ENCODE data around the gene CHMP6. TPM values are rescaled to one million over a fixed set of nuclear protein-coding genes. Genes with fewer than 3 reads are reported as not detected.

CHMP6 gene
- total and polyA plus RNA-seq, 10 donors = 23.0 to 41.1 (median 30.8) TPM

DNA sequence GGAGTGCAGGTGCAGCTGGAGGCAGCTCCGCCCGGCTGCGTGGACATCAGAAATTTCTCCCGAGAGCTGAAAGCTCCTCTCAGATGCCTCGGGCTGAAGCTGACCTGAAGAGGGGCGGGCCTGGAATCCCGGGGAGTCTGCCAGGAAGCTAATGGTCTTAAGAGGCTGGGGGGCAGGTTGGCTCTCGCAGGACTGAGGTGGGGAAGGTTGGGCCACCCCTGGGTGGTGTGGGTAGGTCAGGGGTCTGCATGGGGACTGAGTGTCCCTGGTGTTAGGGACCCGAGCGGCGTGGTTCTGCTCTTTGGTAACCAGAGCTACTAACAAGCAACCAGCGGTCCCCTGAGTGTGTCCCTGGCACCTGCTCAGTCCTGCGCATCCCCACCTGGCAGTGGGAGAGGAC lies 3.5 kb downstream of the CHMP6 start:
- H3K27ac ChIP-seq = no peak overlapping the region
- no peak for TF ChIP-seq CTCF (IDR thresholded peaks at IDR 0.05 in 8 of 11, conservative IDR thresholded peaks at IDR 0.05 in 3 of 11)
- H3K27me3 ChIP-seq (replicated peaks in 1 of 7) = no peaks in the 10 kb centered on the region
- H3K36me3 ChIP-seq = peaks cover 5 to 67% (median 56%) of the 10 kb centered on the region in 6 donors
- peaks cover 15 to 52% (median 31%) of the 10 kb centered on the region in 6 donors for H3K4me1 ChIP-seq
- intact Hi-C loops (cut with DNase I; ENCODE audit: low total_unique reads) = loop anchor here (10.0 kb wide), 1 partner anchor 100 kb away; no protein-coding TSS in a partner anchor
- DNase-seq = peak; percentile 65
- H3K9me3 ChIP-seq = no peaks in the 10 kb centered on the region
- H3K4me3 ChIP-seq = no peak overlapping the region
- WGBS, 5 donors = 90 to 97% (median 95%) methylated on average over 5 to 13 of the region's 13 CpGs

GRCh38 chr17:80996422-80997305 lies 5.0 kb downstream of the CHMP6 start:
- H3K9me3 ChIP-seq = no peaks in the 10 kb centered on the region
- H3K4me3 ChIP-seq = no peak overlapping the region
- DNase-seq = peak; percentile 63
- H3K36me3 ChIP-seq = peaks cover 5 to 73% (median 57%) of the 10 kb centered on the region in 6 donors
- peaks cover 12 to 47% (median 24%) of the 10 kb centered on the region in 6 donors for H3K4me1 ChIP-seq
- TF ChIP-seq POLR2A (IDR thresholded peaks at IDR 0.05) = no peak
- no peak for TF ChIP-seq CTCF (IDR thresholded peaks at IDR 0.05 in 8 of 11, conservative IDR thresholded peaks at IDR 0.05 in 3 of 11)
- TF ChIP-seq POLR2AphosphoS5 (IDR thresholded peaks at IDR 0.05) = no peak
- H3K27me3 ChIP-seq (replicated peaks in 1 of 7) = peaks cover 0 to 7% (median 0%) of the 10 kb centered on the region in 7 donors
- no peak overlapping the region for H3K27ac ChIP-seq
- 92 to 95% (median 93%) methylated on average over 21 to 25 of the region's 25 CpGs for WGBS, 5 donors
- intact Hi-C loops (cut with DNase I; ENCODE audit: low total_unique reads) = loop anchor here (10.0 kb wide), 1 partner anchor 98 kb away; no protein-coding TSS in a partner anchor

GRCh38 chr17:80997424-80998117 lies 5.9 kb downstream of the CHMP6 start:
- Histone ChIP-seq H3K36me3 (peaks cover 5 to 73% (median 57%) of the 10 kb centered on the region in 6 donors), H3K27me3 (replicated peaks in 1 of 7) (peaks cover 0 to 16% (median 0%) of the 10 kb centered on the region in 7 donors), H3K27ac (no peak overlapping the region), H3K9me3 (no peaks in the 10 kb centered on the region), H3K4me1 (peaks cover 12 to 52% (median 30%) of the 10 kb centered on the region in 6 donors), H3K4me3 (no peak overlapping the region)
- peak; percentile 68 for DNase-seq
- intact Hi-C loops (cut with DNase I; ENCODE audit: low total_unique reads) = loop anchor here (10.0 kb wide), 1 partner anchor 97 kb away; no protein-coding TSS in a partner anchor
- TF ChIP-seq POLR2AphosphoS5 (IDR thresholded peaks at IDR 0.05) = no peak
- 83 to 93% (median 89%) methylated on average over 17 to 32 of the region's 32 CpGs for WGBS, 5 donors

DNA sequence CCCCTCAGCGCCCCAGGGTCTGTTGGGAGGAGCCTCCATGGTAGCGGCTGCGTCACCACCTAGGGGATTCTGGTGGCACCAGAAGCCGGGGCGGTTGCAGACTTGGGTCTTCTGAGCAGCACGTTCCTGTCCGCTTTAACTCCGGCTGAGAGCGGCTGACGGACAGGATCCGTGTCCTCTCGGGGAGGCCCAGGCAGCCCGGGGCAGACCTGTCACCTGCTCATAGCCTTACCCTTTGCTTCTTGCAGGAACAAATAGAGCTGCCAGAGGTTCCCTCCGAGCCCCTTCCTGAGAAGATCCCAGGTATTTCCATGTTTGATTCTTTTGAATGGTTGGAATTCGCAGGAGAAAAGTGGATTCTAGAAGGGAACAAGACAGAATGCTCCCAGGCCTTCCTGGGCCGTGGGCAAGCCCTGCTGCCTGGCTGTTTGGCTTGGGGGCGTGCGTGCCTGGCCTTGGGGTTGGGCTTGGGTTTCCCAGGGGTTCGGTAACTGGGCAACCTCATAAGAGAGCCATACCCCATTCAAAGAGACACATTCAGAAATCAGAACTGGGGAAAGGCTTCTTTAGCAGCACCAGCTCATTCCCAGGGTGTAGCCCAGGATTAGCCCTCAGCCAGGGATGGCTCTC lies 6.6 kb downstream of the CHMP6 start:
- peak; percentile 17 for DNase-seq
- no peak overlapping the region for H3K4me3 ChIP-seq
- no peaks in the 10 kb centered on the region for H3K9me3 ChIP-seq
- peaks cover 5 to 73% (median 57%) of the 10 kb centered on the region in 6 donors for H3K36me3 ChIP-seq
- TF ChIP-seq POLR2A (IDR thresholded peaks at IDR 0.05) (no peak), CTCF (IDR thresholded peaks at IDR 0.05 in 8 of 11, conservative IDR thresholded peaks at IDR 0.05 in 3 of 11) (no peak), POLR2AphosphoS5 (IDR thresholded peaks at IDR 0.05) (no peak)
- H3K27ac ChIP-seq = no peak overlapping the region
- peaks cover 9 to 52% (median 27%) of the 10 kb centered on the region in 6 donors for H3K4me1 ChIP-seq
- WGBS, 5 donors = 92 to 97% (median 96%) methylated on average over 18 to 19 of the region's 19 CpGs
- H3K27me3 ChIP-seq (replicated peaks in 1 of 7) = peaks cover 0 to 23% (median 3%) of the 10 kb centered on the region in 7 donors
- intact Hi-C loops (cut with DNase I; ENCODE audit: low total_unique reads) = loop anchor here (10.0 kb wide), 1 partner anchor 97 kb away; no protein-coding TSS in a partner anchor
